Activated naive CD8-positive, alpha-beta T cell treated with anti-CD3 and anti-CD28 coated beads, Interleukin-2, amount 50 U/mL, for 24 hours (primary cell): ENCODE measurements around the gene L1CAM.

ENCODE experiments used
- ATAC-seq: fragments of 150-1000 bp; cut with Tn5 transposase; one replicate; pipeline ENCODE4 v1.10.0; 2021
- DNase-seq: peaks from one replicate; pipeline ENCODE4 v3.0.0; 2021
- H3K27ac Mint-ChIP-seq: one replicate; pipeline ENCODE4 v1.8.0; 2021; ENCODE audit warnings: mild to moderate bottlenecking, mixed read lengths
- H3K27me3 Mint-ChIP-seq: one replicate; pipeline ENCODE4 v1.8.0; 2021; ENCODE audit warnings: mixed read lengths
- H3K36me3 Mint-ChIP-seq: one replicate; pipeline ENCODE4 v1.8.0; 2021; ENCODE audit warnings: low read depth, mixed read lengths
- H3K4me1 Mint-ChIP-seq: one replicate; pipeline ENCODE4 v1.8.0; 2021; ENCODE audit warnings: mixed read lengths
- H3K4me3 Mint-ChIP-seq: one replicate; pipeline ENCODE4 v1.8.0; 2021; ENCODE audit warnings: mild to moderate bottlenecking, moderate library complexity, mixed read lengths
- H3K9me3 Mint-ChIP-seq: one replicate; pipeline ENCODE4 v1.8.0; 2021; ENCODE audit warnings: mixed read lengths

The L1CAM gene

GRCh38 chrX:153911798-153912197, 25.8 kb upstream of the L1CAM start:
- Mint-ChIP-seq H3K4me1 (peaks cover 4% of the 10 kb centered on the region), H3K27ac (no peak overlapping the region), H3K9me3 (no peaks in the 10 kb centered on the region), H3K4me3 (no peak overlapping the region), H3K36me3 (peaks cover 16% of the 10 kb centered on the region), H3K27me3 (no peaks in the 10 kb centered on the region)
- no peak for ATAC-seq
- DNase-seq, result no peak

- Mint-ChIP-seq H3K27ac (no peak overlapping the region), H3K9me3 (no peaks in the 10 kb centered on the region), H3K4me1 (peaks cover 8% of the 10 kb centered on the region), H3K27me3 (no peaks in the 10 kb centered on the region), H3K4me3 (no peak overlapping the region), H3K36me3 (peaks cover 10% of the 10 kb centered on the region)
- DNase-seq (no peak), ATAC-seq (no peak)
Observed at GRCh38 chrX:153910446-153910845, 24.5 kb upstream of the L1CAM start.

- Mint-ChIP-seq H3K4me1 (peaks cover 8% of the 10 kb centered on the region), H3K36me3 (peaks cover 10% of the 10 kb centered on the region), H3K9me3 (no peaks in the 10 kb centered on the region), H3K4me3 (no peak overlapping the region), H3K27me3 (no peaks in the 10 kb centered on the region), H3K27ac (no peak overlapping the region)
- DNase-seq (no peak), ATAC-seq (no peak)
Observed at GRCh38 chrX:153909980-153910360, 24.0 kb upstream of the L1CAM start.

- Mint-ChIP-seq H3K9me3 (no peaks in the 10 kb centered on the region), H3K27ac (no peak overlapping the region), H3K4me1 (peaks cover 11% of the 10 kb centered on the region), H3K4me3 (no peak overlapping the region), H3K27me3 (no peaks in the 10 kb centered on the region), H3K36me3 (peaks cover 5% of the 10 kb centered on the region)
- ATAC-seq, result no peak
- no peak for DNase-seq
Observed at GRCh38 chrX:153909024-153909979, 23.3 kb upstream of the L1CAM start.

GRCh38 chrX:153908219-153908860, 22.4 kb upstream of the L1CAM start:
- Mint-ChIP-seq H3K9me3 (no peaks in the 10 kb centered on the region), H3K27me3 (no peaks in the 10 kb centered on the region), H3K36me3 (peaks cover 5% of the 10 kb centered on the region), H3K4me3 (no peak overlapping the region), H3K27ac (no peak overlapping the region), H3K4me1 (peaks cover 18% of the 10 kb centered on the region)
- ATAC-seq, result no peak
- no peak for DNase-seq

- H3K27me3 Mint-ChIP-seq, result no peaks in the 10 kb centered on the region
- ATAC-seq, result no peak
- no peak for DNase-seq
- H3K36me3 Mint-ChIP-seq, result peaks cover 5% of the 10 kb centered on the region
- peaks cover 21% of the 10 kb centered on the region for H3K4me1 Mint-ChIP-seq
- no peak overlapping the region for H3K27ac Mint-ChIP-seq
- H3K4me3 Mint-ChIP-seq, result no peak overlapping the region
- no peaks in the 10 kb centered on the region for H3K9me3 Mint-ChIP-seq
Observed at GRCh38 chrX:153907456-153907855, 21.5 kb upstream of the L1CAM start.

GRCh38 chrX:153906126-153906917, 20.3 kb upstream of the L1CAM start:
- Mint-ChIP-seq H3K9me3 (no peaks in the 10 kb centered on the region), H3K4me3 (no peak overlapping the region), H3K4me1 (peaks cover 25% of the 10 kb centered on the region), H3K27ac (no peak overlapping the region), H3K36me3 (no peaks in the 10 kb centered on the region), H3K27me3 (no peaks in the 10 kb centered on the region)
- ATAC-seq, result peak; percentile 52
- no peak for DNase-seq

GRCh38 chrX:153905481-153906095, 19.6 kb upstream of the L1CAM start:
- Mint-ChIP-seq H3K4me3 (no peak overlapping the region), H3K36me3 (no peaks in the 10 kb centered on the region), H3K4me1 (peaks cover 32% of the 10 kb centered on the region), H3K9me3 (no peaks in the 10 kb centered on the region), H3K27ac (no peak overlapping the region), H3K27me3 (no peaks in the 10 kb centered on the region)
- ATAC-seq, result no peak
- DNase-seq, result no peak

- ATAC-seq (no peak), DNase-seq (no peak)
- Mint-ChIP-seq H3K36me3 (no peaks in the 10 kb centered on the region), H3K4me3 (no peak within 1 kb of the TSS), H3K27me3 (no peaks in the 10 kb centered on the region), H3K9me3 (no peaks in the 10 kb centered on the region), H3K27ac (no peak within 1 kb of the TSS), H3K4me1 (peaks cover 35% of the 10 kb centered on the region)
Observed at GRCh38 chrX:153903991-153904957, 18.3 kb upstream of the L1CAM start, which contains the start of gene AVPR2. Gene AVPR2, plus strand, starts transcription at chrX:153904673. Its CDS starts 473 bp downstream, at chrX:153905146.

- Mint-ChIP-seq H3K9me3 (no peaks in the 10 kb centered on the region), H3K36me3 (no peaks in the 10 kb centered on the region), H3K27ac (peak overlapping the region; percentile 2), H3K4me3 (no peak overlapping the region), H3K4me1 (peaks cover 35% of the 10 kb centered on the region), H3K27me3 (no peaks in the 10 kb centered on the region)
- no peak for DNase-seq
- no peak for ATAC-seq
Observed at GRCh38 chrX:153903238-153903980, 17.4 kb upstream of the L1CAM start.

GRCh38 chrX:153902385-153902784, 16.4 kb upstream of the L1CAM start:
- no peak overlapping the region for H3K27ac Mint-ChIP-seq
- H3K4me3 Mint-ChIP-seq, result no peak overlapping the region
- no peaks in the 10 kb centered on the region for H3K27me3 Mint-ChIP-seq
- DNase-seq (no peak), ATAC-seq (no peak)
- H3K4me1 Mint-ChIP-seq, result peaks cover 35% of the 10 kb centered on the region
- H3K36me3 Mint-ChIP-seq, result no peaks in the 10 kb centered on the region
- no peaks in the 10 kb centered on the region for H3K9me3 Mint-ChIP-seq

GRCh38 chrX:153901753-153902140, 15.8 kb upstream of the L1CAM start:
- Mint-ChIP-seq H3K4me1 (peaks cover 35% of the 10 kb centered on the region), H3K27ac (no peak overlapping the region), H3K4me3 (no peak overlapping the region), H3K27me3 (no peaks in the 10 kb centered on the region), H3K36me3 (no peaks in the 10 kb centered on the region), H3K9me3 (no peaks in the 10 kb centered on the region)
- no peak for ATAC-seq
- DNase-seq, result no peak
